Measurements from ENCODE around the gene MYL11.

DNA sequence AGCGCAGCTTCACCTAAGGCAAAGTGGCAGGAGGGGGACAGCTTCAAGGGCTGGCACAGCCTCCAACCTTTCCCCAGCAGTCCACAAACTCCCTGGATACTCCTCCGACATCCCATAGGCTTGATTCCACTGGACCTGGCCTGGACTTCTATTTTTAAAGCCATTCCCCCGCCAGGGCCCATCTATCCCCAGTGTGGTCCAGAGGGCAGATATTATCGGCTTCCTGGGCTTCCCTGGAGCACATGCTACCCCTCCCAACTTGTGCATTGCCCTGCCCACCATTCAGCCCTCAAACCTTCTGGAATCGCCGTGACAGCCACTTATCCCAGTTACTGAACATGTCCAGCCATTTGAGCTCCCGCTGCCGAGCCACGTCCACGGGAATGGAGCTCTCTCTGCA is 9.4 kb upstream of the MYL11 start:
- TF ChIP-seq, protein P1, sequence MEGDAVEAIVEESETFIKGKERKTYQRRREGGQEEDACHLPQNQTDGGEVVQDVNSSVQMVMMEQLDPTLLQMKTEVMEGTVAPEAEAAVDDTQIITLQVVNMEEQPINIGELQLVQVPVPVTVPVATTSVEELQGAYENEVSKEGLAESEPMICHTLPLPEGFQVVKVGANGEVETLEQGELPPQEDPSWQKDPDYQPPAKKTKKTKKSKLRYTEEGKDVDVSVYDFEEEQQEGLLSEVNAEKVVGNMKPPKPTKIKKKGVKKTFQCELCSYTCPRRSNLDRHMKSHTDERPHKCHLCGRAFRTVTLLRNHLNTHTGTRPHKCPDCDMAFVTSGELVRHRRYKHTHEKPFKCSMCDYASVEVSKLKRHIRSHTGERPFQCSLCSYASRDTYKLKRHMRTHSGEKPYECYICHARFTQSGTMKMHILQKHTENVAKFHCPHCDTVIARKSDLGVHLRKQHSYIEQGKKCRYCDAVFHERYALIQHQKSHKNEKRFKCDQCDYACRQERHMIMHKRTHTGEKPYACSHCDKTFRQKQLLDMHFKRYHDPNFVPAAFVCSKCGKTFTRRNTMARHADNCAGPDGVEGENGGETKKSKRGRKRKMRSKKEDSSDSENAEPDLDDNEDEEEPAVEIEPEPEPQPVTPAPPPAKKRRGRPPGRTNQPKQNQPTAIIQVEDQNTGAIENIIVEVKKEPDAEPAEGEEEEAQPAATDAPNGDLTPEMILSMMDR (conservative IDR thresholded peaks at IDR 0.05): no peak
- TF ChIP-seq EZH2 (IDR thresholded peaks at IDR 0.05; ENCODE audit: low read depth): no peak
